Testis (tissue), 2 donors: ENCODE measurements around the gene P4HA3.

Experiments used
- CTCF ChIP-seq, 3 experiments: fragments of 450-650 bp in 2 of 3; fragments of 200-600 bp in 1 of 3; sonication (generic) in 1 of 3; IDR thresholded peaks; one replicate each; pipeline ENCODE4 v1.5.1; 2016 to 2019; ENCODE audit warnings: antibody characterized with exemption in 3 of 3, mild to moderate bottlenecking in 2 of 3, moderate library complexity in 1 of 3
- POLR2A ChIP-seq: fragments of 450-650 bp; IDR thresholded peaks from one replicate; pipeline ENCODE4 v1.6.1; 2017; ENCODE audit warnings: antibody characterized with exemption, mild to moderate bottlenecking, moderate library complexity

- no peak for TF ChIP-seq CTCF (IDR thresholded peaks at IDR 0.05)
- no peak for TF ChIP-seq POLR2A
These were observed 29.0 kb downstream of the P4HA3 start for GRCh38 chr11:74282421-74282820.
